AG10803 (cell line): Measurements from ENCODE around the gene CMIP.

Source experiments
- DNase-seq: peaks from one replicate; pipeline ENCODE4 v3.0.0; 2010; ENCODE audit warnings: low read depth
- H3K4me3 ChIP-seq: 2 replicates; pipeline ENCODE4 v1.5.1; 2011; ENCODE audit warnings: mild to moderate bottlenecking, low read length, control low read depth
- TF ChIP-seq, protein P1 (sequence below): conservative IDR thresholded peaks from 2 replicates; pipeline ENCODE4 v1.5.1; 2011; ENCODE audit warnings: mild to moderate bottlenecking, low read length, control low read depth, inconsistent platforms

Gene CMIP

DNA sequence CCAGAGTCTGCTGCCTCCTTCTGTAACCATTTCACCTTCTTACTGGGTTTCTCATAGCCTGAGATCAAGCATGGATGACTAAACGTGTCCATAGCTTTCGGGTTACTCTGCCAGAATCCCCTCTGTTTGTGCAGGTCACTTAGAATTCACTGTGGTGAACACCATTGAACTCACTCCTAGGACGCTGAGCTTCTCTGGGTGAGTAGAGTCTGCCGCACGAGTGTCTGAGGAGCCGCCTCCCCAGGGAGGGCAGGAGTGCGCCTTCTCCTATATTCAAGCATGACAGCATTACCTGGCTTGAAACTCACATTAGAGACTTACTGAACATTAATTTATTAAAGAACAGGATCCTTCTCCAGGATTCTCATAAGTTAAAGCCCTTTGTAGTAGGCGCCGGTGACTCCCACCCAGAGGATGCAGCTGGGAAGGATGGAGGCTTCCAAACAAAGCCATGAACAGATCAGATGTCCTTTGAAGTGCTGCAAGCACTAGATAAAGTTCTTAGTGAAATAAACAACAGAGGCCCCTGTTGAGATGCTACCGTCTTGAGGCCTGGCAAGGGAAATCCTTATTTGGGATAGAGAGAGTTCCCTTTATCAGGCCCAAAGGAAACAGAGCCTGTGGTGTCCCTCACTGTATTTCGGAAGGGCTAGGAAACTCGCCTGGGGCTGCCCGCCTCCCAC, 189.9 kb downstream of the CMIP start:
- H3K4me3 ChIP-seq = no peak overlapping the region
- TF ChIP-seq, protein P1, sequence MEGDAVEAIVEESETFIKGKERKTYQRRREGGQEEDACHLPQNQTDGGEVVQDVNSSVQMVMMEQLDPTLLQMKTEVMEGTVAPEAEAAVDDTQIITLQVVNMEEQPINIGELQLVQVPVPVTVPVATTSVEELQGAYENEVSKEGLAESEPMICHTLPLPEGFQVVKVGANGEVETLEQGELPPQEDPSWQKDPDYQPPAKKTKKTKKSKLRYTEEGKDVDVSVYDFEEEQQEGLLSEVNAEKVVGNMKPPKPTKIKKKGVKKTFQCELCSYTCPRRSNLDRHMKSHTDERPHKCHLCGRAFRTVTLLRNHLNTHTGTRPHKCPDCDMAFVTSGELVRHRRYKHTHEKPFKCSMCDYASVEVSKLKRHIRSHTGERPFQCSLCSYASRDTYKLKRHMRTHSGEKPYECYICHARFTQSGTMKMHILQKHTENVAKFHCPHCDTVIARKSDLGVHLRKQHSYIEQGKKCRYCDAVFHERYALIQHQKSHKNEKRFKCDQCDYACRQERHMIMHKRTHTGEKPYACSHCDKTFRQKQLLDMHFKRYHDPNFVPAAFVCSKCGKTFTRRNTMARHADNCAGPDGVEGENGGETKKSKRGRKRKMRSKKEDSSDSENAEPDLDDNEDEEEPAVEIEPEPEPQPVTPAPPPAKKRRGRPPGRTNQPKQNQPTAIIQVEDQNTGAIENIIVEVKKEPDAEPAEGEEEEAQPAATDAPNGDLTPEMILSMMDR = no peak
- DNase-seq = no peak

DNA sequence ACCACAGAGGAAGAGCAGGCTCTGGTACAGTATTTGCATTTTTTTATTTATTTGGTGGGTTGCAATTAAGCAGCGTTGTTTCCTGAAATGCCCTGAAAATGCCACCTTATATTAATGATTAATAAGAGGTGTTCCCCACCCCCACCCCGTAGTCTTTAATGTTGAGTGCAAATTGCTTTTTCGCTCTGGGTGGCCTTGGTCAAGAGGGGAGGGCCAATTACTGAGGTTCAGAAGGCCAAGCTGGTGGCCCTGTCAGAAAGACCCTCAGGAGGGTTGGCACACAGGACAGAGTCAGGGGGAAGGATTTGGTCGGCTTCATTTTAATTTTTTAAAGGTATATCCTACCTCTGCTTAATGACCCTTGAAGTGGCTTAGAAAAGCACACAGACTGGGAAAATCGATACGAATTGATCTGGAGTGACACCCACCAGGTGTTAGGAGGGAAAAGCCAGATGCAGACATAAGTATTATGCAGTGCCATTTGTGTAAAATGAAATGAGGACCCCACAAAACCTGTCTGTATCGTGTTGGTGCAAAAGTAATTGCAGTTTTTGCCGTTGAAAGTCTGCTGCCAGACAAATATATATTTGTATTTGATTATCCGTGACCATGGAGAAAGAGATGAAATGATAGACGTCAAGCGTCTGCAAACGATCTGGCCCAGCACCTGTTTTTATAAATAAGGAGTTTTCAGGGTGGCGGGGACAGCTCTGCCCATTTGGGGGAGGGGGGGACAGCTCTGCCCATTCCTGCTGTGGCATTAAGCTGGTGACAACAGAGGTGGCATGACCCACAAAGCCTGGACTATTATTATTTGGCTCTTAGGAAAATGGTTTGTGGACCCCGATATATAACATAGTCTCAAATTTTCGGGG, 190.7 kb downstream of the CMIP start:
- DNase-seq = no peak
- no peak overlapping the region for H3K4me3 ChIP-seq
- TF ChIP-seq, protein P1 = no peak

DNA sequence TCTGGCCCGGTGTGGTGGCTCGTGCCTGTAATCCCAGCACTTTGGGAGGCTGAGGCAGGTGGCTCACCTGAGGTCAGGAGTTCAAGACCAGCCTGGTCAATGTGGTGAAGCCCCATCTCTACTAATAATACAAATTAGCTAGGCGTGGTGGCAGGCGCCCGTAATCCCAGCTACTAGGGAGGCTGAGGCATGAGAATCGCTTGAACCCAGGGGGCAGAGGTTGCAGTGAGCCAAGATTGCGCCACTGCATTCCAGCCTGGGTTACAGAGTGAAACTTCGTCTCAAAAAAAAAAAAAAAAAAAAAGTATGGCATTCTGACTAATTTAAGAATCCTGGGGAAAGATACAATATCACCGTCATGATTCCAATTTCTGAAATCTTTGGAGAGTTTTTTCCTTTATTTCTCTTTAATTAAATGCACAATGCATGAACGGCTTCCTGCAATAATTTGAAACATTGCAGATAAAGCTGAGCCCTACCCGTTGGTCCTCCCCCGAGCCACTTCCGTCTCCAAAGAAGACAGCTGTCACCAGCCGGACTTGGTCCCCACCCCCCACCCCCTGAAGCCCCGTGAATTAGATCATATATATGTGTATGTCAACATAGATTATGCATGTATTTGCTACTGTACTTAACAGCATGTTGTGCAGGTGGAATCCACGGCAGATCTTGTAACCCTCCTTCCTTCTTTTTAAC, 191.8 kb downstream of the CMIP start:
- peak; percentile 7 for DNase-seq
- no peak overlapping the region for H3K4me3 ChIP-seq
- TF ChIP-seq, protein P1 = no peak

DNA sequence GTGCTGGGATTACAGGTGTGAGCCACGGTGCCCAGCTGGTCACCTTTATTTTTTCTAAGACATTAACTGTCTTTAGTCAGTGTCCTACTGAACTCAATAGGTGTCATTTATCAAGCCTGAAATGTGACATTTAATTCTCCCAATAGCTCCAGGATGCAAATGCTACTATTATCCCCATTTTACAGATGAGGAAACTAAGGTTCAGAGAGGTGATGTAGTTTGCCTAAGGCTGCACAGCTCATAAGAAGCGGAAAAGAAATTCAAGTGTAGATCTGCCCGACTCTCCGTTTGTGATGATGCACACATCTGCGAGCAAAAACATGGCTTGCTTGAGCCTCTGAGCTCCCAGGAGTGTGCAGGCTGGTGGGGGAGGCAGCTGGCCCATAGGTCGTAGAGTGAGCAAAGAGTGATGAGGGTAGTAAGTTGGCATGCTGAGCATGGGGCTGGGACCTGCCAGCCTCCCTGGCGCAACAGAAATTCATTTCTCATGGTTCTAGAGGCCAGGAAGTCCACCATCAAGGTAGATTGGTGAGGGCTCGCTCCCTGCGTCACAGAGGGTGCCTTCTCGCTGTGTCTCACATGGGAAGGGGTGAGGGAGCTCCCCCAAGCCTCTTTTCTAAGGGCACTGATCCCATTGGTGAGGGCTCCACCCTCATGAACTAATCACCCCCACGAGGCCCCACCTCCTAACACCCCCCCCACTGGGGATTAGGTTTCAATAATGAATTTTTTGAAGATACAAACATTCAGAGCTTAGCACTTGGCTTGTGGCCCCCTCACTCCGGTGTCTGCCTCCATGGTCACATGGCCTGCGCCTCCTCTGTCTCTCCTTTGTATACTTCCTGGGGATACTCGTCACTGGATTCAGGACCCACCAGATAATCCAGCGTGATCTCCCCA, 193.0 kb downstream of the CMIP start:
- TF ChIP-seq, protein P1 = no peak
- no peak for DNase-seq
- H3K4me3 ChIP-seq = no peak overlapping the region

DNA sequence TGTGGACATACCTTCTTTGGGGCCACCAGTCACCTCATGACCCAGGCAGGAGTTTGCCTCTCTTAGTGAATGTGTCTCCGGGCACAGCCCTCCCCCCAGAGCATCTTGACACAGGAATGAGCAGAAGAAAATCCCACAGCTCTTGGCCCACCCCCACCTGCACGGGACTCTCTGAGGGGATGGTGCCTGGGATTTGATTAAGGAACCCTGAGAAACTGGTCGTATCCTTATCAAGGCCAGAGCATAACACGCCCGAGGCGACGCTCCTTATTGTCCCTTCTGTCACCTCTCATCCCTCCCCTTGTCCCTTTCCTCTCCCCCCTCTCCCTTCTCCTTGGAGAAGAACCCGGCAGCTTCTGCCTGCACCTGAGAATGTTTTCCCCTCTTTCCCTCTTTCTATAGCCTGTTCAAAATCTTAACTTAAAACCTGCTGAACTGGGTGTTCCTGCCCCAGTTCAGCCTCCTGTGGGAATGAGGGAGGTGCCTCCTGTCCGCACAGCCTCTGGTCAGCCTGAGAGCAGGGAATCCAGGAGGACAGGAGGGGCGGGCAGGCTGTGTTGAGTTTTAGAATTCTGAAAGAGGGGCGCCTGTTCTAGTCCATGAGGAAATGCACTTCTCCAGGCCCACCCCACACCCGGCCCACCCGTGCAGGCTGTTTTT, 193.8 kb downstream of the CMIP start:
- DNase-seq = no peak
- TF ChIP-seq, protein P1 = no peak
- no peak overlapping the region for H3K4me3 ChIP-seq

DNA sequence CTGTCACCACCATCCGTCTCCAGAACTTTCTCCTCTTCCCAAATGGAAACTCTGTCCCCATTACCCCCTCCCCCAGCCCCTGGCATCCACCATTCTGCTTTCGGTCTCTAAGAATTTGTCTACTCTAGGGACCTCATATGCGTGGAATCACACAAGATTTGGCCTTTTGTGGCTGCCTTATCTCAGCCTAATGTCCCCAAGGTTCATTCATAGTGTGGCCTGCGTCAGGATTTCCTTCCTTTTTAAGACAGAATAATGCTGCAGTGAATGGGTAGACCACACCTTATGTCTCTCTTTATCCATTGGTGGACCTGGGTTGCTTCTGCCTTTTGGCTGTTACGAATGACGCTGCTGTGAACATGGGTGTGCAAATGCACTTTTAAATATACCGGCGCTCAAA, 194.7 kb downstream of the CMIP start:
- H3K4me3 ChIP-seq = no peak overlapping the region
- DNase-seq = no peak
- TF ChIP-seq, protein P1 = no peak
